Activated CD8-positive, alpha-beta memory T cell treated with anti-CD3 and anti-CD28 coated beads for 24 hours (primary cell): ENCODE data around the gene PDZK1.
"Not testable (repeated sequence)": the region's sequence is repeated elsewhere in the genome, so short reads cannot be mapped to it uniquely, and the experiment has no call there.

Experiments used
- DNase-seq: peaks from one replicate; pipeline ENCODE4 v3.0.0-alpha.2; 2020

PDZK1 gene

GRCh38 chr1:145656245-145656943, 50.8 kb downstream of the PDZK1 start:
- DNase-seq: not testable (repeated sequence)

DNA sequence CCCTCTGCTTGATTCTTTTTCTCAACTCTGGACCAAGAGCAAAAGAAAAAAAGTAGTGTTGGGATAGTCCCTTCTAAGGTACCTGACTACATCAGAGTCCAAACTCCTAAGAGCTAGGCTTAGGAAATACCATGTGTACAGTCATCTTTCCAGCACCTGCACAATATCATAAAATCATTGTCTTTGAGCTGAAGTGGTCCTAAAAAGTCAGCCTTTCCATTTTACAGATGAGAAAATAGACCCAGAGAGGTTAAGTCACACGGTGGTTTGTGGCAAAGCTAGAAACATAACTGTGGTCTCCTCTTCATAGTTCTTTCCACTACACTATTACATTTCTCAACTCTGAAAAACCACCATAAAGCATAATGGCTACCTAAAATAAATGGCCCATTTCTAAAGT, 63.2 kb downstream of the PDZK1 start:
- not testable (repeated sequence) for DNase-seq

DNA sequence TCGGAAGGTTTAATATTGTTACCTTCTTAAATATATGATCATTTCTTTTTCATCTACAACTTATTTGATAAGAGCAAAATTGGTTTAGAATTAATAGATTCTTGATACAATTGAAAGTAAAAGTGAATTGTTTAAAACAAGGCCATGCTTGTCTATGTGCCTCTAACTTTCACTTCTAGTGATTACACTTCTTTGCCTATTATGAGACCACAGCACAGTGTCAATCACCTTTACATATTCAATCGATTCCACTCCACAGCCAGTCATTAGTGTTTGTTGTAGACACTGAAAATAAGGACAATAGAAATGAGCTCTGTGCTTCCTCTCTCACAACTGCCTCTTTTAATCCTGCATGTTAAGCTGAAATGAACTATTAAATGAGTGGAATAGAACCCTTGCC, 65.3 kb downstream of the PDZK1 start:
- not testable (repeated sequence) for DNase-seq

DNA sequence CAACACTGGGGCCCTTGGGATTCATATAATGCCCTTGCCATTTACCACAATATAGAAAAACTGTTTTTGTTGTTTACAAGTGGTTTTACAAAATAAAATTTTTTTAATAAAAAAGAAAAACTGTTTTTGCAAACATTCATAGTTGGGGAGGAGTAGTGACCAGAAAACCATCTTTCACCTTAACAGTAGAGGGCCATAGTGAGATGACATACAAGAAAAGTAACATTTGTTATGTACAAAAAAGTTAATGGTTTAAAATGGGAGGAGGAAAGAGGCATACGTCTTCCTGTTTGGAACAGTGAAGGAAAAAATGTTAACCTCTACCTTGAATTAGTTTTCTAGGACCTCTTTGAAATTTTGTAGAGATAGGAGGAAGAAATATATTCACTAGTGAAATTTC, 70.9 kb downstream of the PDZK1 start:
- DNase-seq: not testable (repeated sequence)

DNA sequence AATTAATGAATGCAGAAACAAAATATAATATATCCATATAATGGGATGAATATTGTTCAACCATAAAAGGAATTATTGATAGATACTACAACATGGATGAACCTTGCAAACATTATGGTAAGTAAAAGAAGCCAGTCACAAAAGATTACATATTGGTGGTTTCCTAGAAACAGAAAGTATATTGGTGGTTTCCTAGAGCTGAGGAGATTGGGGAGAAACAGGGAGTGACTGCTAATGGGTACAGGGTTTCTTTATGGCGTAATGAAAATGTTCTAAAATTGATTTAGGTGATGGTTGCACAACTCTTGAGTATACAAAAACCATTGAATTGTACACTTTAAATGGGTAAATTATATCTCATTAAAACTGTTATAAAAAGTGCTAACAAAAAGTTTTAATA, 85.0 kb downstream of the PDZK1 start:
- not testable (repeated sequence) for DNase-seq
